HCT116 (cell line): ENCODE measurements around the gene XAB2. TPM values are rescaled to one million over a fixed set of nuclear protein-coding genes. Genes with fewer than 3 reads are reported as not detected.

ENCODE experiments used
- ATAC-seq: fragments of 200-7000 bp; cut with Tn5 transposase; 2 replicates; pipeline ENCODE4 v1.9.1; 2020; ENCODE audit warnings: mild to moderate bottlenecking, moderate library complexity
- BruUV-seq: library from RNA; stranded (reverse); fragments of 400-500 nt; replicated peaks from 2 replicates; lab custom pipeline; 2021; lab: Mats Ljungman, UMichigan
- CTCF ChIA-PET: fragments of 300-600 bp; sonication (Branson Sonifier 250); formaldehyde crosslinking; loops from one replicate; lab custom pipeline; 2021; ENCODE audit warnings: antibody characterized with exemption; lab: Charles Lee
- POLR2A ChIA-PET: fragments of 300-600, 350-600 bp; sonication (Branson Sonifier 250); formaldehyde crosslinking; loops from one replicate; lab custom pipeline; 2021; ENCODE audit warnings: antibody characterized with exemption; lab: Charles Lee
- RAD21 ChIA-PET, 2 experiments: fragments of 300-600 bp; sonication (Branson Sonifier 250); formaldehyde crosslinking; loops; one replicate each; lab custom pipeline; 2023; ENCODE audit warnings: low total read pairs in 2 of 2; ENCODE audit not compliant: uncharacterized antibody in 2 of 2, unreplicated experiment in 2 of 2, low non-redundant PET in 1 of 2; lab: Charles Lee
- DNase-seq: peaks from one replicate; pipeline ENCODE4 v3.0.0-alpha.2; 2010; ENCODE audit warnings: low read depth, low spot score
- H2AFZ ChIP-seq: fragments of 200-600 bp; shearing (Covaris generic), sonication (generic); 2 replicates; pipeline ENCODE4 v1.6.1; 2017; ENCODE audit warnings: low read depth, mixed run types, mixed read lengths, antibody characterized with exemption, low read length; ENCODE audit not compliant: poor library complexity, severe bottlenecking
- H3K27ac ChIP-seq: 2 replicates; pipeline ENCODE4 v1.5.1; 2012; ENCODE audit warnings: low read depth, low read length
- H3K27me3 ChIP-seq: fragments of 200-600 bp; sonication (generic); 2 replicates; pipeline ENCODE4 v1.6.1; 2016; ENCODE audit warnings: mixed run types, low read length, mixed read lengths; ENCODE audit not compliant: insufficient read depth
- H3K36me3 ChIP-seq, 2 experiments: fragments of 200-500 bp in 1 of 2; fragments of 200-600 bp in 1 of 2; sonication (Bioruptor generic) in 1 of 2; sonication (generic) in 1 of 2; 2 replicates each; pipeline versions ENCODE4 v1.5.1 to v1.6.1; 2014 to 2016; ENCODE audit warnings: low read length in 2 of 2, inconsistent platforms in 1 of 2, mixed read lengths in 1 of 2, mixed run types in 1 of 2; ENCODE audit not compliant: insufficient read depth in 2 of 2, control insufficient read depth in 1 of 2
- H3K4me1 ChIP-seq, 2 experiments: fragments of 200-600 bp in 1 of 2; sonication (generic) in 1 of 2; 2 replicates each; pipeline versions ENCODE4 v1.5.1 to v1.6.1; 2012 to 2017; ENCODE audit warnings: low read length in 2 of 2, inconsistent platforms in 1 of 2, mild to moderate bottlenecking in 1 of 2, mixed read lengths in 1 of 2, mixed run types in 1 of 2, moderate library complexity in 1 of 2; ENCODE audit not compliant: insufficient read depth in 2 of 2, control insufficient read depth in 1 of 2
- H3K4me2 ChIP-seq: fragments of 200-600 bp; sonication (generic); 2 replicates; pipeline ENCODE4 v1.6.1; 2017; ENCODE audit warnings: mixed run types, low read length, mixed read lengths
- H3K4me3 ChIP-seq, 2 experiments: fragments of 200-600 bp in 1 of 2; sonication (generic) in 1 of 2; replicated peaks in 1 of 2; 2 replicates each; pipeline ENCODE4 v1.5.1; 2011 to 2016; ENCODE audit warnings: low read length in 2 of 2, control low read depth in 1 of 2, low read depth in 1 of 2, mild to moderate bottlenecking in 1 of 2, mixed read lengths in 1 of 2, mixed run types in 1 of 2
- H3K79me2 ChIP-seq: fragments of 200-600 bp; sonication (generic); 2 replicates; pipeline ENCODE4 v1.6.1; 2017; ENCODE audit warnings: mild to moderate bottlenecking, mixed run types, low read length, moderate library complexity, mixed read lengths; ENCODE audit not compliant: insufficient read depth
- H3K9ac ChIP-seq: fragments of 200-600 bp; sonication (generic); 2 replicates; pipeline ENCODE4 v1.6.1; 2016; ENCODE audit warnings: low read length, mixed read lengths
- H3K9me2 ChIP-seq: fragments of 200-600 bp; sonication (generic), shearing (Covaris generic); 2 replicates; pipeline ENCODE4 v1.6.1; 2017; ENCODE audit warnings: mixed run types, mild to moderate bottlenecking, moderate library complexity; ENCODE audit not compliant: insufficient read depth
- H3K9me3 ChIP-seq, 2 experiments: fragments of 200-500 bp in 1 of 2; fragments of 200-600 bp in 1 of 2; sonication (Bioruptor generic) in 1 of 2; sonication (generic) in 1 of 2; 2 replicates each; pipeline ENCODE4 v1.6.1; 2014 to 2017; ENCODE audit warnings: low read length in 2 of 2, mixed read lengths in 2 of 2, inconsistent platforms in 1 of 2, low read depth in 1 of 2, mild to moderate bottlenecking in 1 of 2, mixed run types in 1 of 2, moderate library complexity in 1 of 2; ENCODE audit not compliant: control insufficient read depth in 1 of 2, insufficient read depth in 1 of 2
- H4K20me1 ChIP-seq: fragments of 200-600 bp; sonication (generic), shearing (Covaris generic); 2 replicates; pipeline ENCODE4 v1.6.1; 2017; ENCODE audit warnings: mixed run types, mild to moderate bottlenecking, moderate library complexity; ENCODE audit not compliant: insufficient read depth
- ATF3 ChIP-seq: IDR thresholded peaks from 2 replicates; pipeline ENCODE4 v1.6.1; 2012
- CBX3 ChIP-seq: IDR thresholded peaks from 2 replicates; pipeline ENCODE4 v1.6.1; 2012; ENCODE audit warnings: low read depth
- CTCF ChIP-seq, 3 experiments: fragments of 200-600 bp in 1 of 3; sonication (generic) in 1 of 3; IDR thresholded peaks in 2 of 3; conservative IDR thresholded peaks in 1 of 3; 2 replicates each; pipeline ENCODE4 v1.5.1; 2012 to 2017; ENCODE audit warnings: low read depth in 2 of 3, low read length in 2 of 3, antibody characterized with exemption in 1 of 3, borderline replicate concordance in 1 of 3, control low read depth in 1 of 3, mild to moderate bottlenecking in 1 of 3, mixed read lengths in 1 of 3, mixed run types in 1 of 3, moderate library complexity in 1 of 3; ENCODE audit not compliant: insufficient read depth in 1 of 3
- EGR1 ChIP-seq: IDR thresholded peaks from 2 replicates; pipeline ENCODE4 v1.6.1; 2012; ENCODE audit warnings: low read depth
- ELF1 ChIP-seq: IDR thresholded peaks from 2 replicates; pipeline ENCODE4 v1.6.1; 2012; ENCODE audit warnings: low read depth, borderline replicate concordance
- EZH2phosphoT487 ChIP-seq: fragments of 200-600 bp; IDR thresholded peaks from 2 replicates; pipeline ENCODE4 v1.6.1; 2018; ENCODE audit warnings: antibody characterized with exemption, borderline replicate concordance
- JUND ChIP-seq: IDR thresholded peaks from 2 replicates; pipeline ENCODE4 v1.6.1; 2012
- RAD21 ChIP-seq: IDR thresholded peaks from 2 replicates; pipeline ENCODE4 v1.6.1; 2012; ENCODE audit warnings: low read depth, mild to moderate bottlenecking
- REST ChIP-seq: IDR thresholded peaks from 2 replicates; pipeline ENCODE4 v1.6.1; 2012; ENCODE audit warnings: low read depth
- SIN3A ChIP-seq: IDR thresholded peaks from 2 replicates; pipeline ENCODE4 v1.6.1; 2012; ENCODE audit warnings: low read depth
- SP1 ChIP-seq: IDR thresholded peaks from 2 replicates; pipeline ENCODE4 v1.6.1; 2012; ENCODE audit warnings: low read depth
- SRF ChIP-seq: IDR thresholded peaks from 2 replicates; pipeline ENCODE4 v1.6.1; 2012; ENCODE audit warnings: low read depth
- TCF7L2 ChIP-seq: IDR thresholded peaks from 2 replicates; pipeline ENCODE4 v1.7.0; 2011; ENCODE audit warnings: borderline replicate concordance, inconsistent platforms; ENCODE audit not compliant: insufficient read depth, insufficient read length; ENCODE audit errors: extremely low read depth
- ZNF274 ChIP-seq: fragments of 200-500 bp; sonication (Bioruptor generic); IDR thresholded peaks from 2 replicates; pipeline ENCODE4 v1.6.1; 2014; ENCODE audit warnings: mild to moderate bottlenecking, low read depth, low read length, inconsistent platforms
- intact Hi-C: fragments of 100-400 bp; cut with micrococcal nuclease; formaldehyde crosslinking; loops from 2 replicates; pipeline ENCODE4 v1.10.0; 2022
- total RNA-seq: library from RNA; stranded (reverse); gene quantifications from one replicate; pipeline ENCODE4 v1.2.1, GENCODE V29; 2021; ENCODE audit not compliant: unreplicated experiment
- TF ChIP-seq, protein P1 (sequence below): IDR thresholded peaks from 2 replicates; pipeline ENCODE4 v1.6.1; 2012

XAB2 gene
- total RNA-seq, 1 experiment from 2014 or later = 103 TPM

DNA sequence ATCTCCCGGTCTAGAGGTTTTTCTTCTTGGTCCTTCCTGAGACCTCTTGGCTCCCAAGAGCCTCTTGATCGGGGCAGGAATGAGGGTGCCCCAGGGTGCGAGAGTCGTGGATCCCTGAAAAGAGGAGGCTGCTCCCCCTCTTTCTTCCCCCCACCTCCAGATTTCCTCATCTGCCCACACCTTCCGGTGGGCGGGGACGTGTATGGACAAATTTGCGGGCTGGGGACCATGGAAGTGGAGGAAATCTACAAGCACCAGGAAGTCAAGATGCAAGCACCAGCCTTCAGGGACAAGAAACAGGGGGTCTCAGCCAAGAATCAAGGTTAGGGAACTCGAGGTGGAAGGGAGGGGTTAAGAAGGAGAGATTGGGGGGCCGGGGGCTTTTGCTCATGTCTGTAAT is 47.5 kb upstream of the XAB2 start, which contains the start of gene MCEMP1:
MCEMP1 (plus strand) TSS at position 237 of the 400 bp plus-strand sequence; CDS start at position 268, 31 bp downstream.
- Histone ChIP-seq H3K4me1 (peaks cover 3 to 33% of the 10 kb centered on the region in 2 experiments; a peak in 3 of 4 replicates), H3K79me2 (peaks cover 12% of the 10 kb centered on the region; the same call in 1 of the 2 replicates), H3K27me3 (no peaks in the 10 kb centered on the region), H3K36me3 (no peaks in the 10 kb centered on the region), H3K4me3 (no peak within 1 kb of the TSS), H4K20me1 (no peaks in the 10 kb centered on the region), H3K9ac (no peak within 1 kb of the TSS), H3K27ac (no peak within 1 kb of the TSS), H3K9me2 (no peaks in the 10 kb centered on the region), H3K4me2 (no peak within 1 kb of the TSS), H3K9me3 (peaks cover 0 to 3% of the 10 kb centered on the region in 2 experiments; a peak in 1 of 4 replicates), H2AFZ (no peak within 1 kb of the TSS)
- ATAC-seq (no peak), DNase-seq (no peak)
- CTCF ChIA-PET = interaction anchor here (1.7 kb wide), 1 partner anchor 109 kb away, joined by 5 read pairs; no protein-coding TSS in a partner anchor
- intact Hi-C loops = no loop called here
- no TSS peak for BruUV-seq
- TF ChIP-seq, protein P1, sequence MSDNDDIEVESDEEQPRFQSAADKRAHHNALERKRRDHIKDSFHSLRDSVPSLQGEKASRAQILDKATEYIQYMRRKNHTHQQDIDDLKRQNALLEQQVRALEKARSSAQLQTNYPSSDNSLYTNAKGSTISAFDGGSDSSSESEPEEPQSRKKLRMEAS = no peak
- TF ChIP-seq CBX3 (no peak), EZH2phosphoT487 (no peak), JUND (no peak)
- POLR2A ChIA-PET = no interaction called here
- RAD21 ChIA-PET = no interaction called here

- Histone ChIP-seq H3K4me3 (no peak overlapping the region), H3K36me3 (no peaks in the 10 kb centered on the region), H3K4me1 (peaks cover 3 to 28% of the 10 kb centered on the region in 2 experiments; a peak in 3 of 4 replicates), H3K27me3 (no peaks in the 10 kb centered on the region), H2AFZ (no peak overlapping the region), H3K79me2 (peaks cover 7% of the 10 kb centered on the region; the same call in 1 of the 2 replicates), H3K27ac (no peak overlapping the region), H3K9me2 (no peaks in the 10 kb centered on the region), H3K9me3 (peaks cover 0 to 3% of the 10 kb centered on the region in 2 experiments; a peak in 1 of 4 replicates), H3K9ac (no peak overlapping the region), H4K20me1 (no peaks in the 10 kb centered on the region), H3K4me2 (no peak overlapping the region)
- no TSS peak for BruUV-seq
- ChIA-PET RAD21 (no interaction called here), CTCF (interaction anchor here (1.7 kb wide), 1 partner anchor 108 kb away, joined by 5 read pairs; no protein-coding TSS in a partner anchor), POLR2A (no interaction called here)
- intact Hi-C loops = no loop called here
- ATAC-seq (no peak), DNase-seq (no peak)
- no peak for TF ChIP-seq EGR1
- TF ChIP-seq ELF1 = no peak
- no peak for TF ChIP-seq ATF3
- no peak for TF ChIP-seq ZNF274
- TF ChIP-seq TCF7L2 = no peak
- TF ChIP-seq SIN3A = no peak
- no peak for TF ChIP-seq REST
- no peak for TF ChIP-seq EZH2phosphoT487
- TF ChIP-seq SRF = no peak
- no peak for TF ChIP-seq RAD21
- no peak for TF ChIP-seq CTCF (IDR thresholded peaks at IDR 0.05 in 2 of 3, conservative IDR thresholded peaks at IDR 0.05 in 1 of 3; ENCODE audit: borderline replicate concordance in 1 of 3, insufficient read depth in 1 of 3, low read depth in 2 of 3, low read length in 2 of 3)
- TF ChIP-seq CBX3 = no peak
- no peak for TF ChIP-seq SP1
Measured at GRCh38 chr19:7676376-7676775, 47.0 kb upstream of the XAB2 start.
